Naive thymus-derived CD8-positive, alpha-beta T cell (primary cell): ENCODE results near the gene REPIN1. TPM values are rescaled to one million over a fixed set of nuclear protein-coding genes. Genes with fewer than 3 reads are reported as not detected.

ENCODE experiments used
- ATAC-seq, 2 donors: fragments of 150-1000 bp; cut with Tn5 transposase in 1 of 2; sonication (Bioruptor Pico), chemical (Tn5 transposase) in 1 of 2; 1 replicate in 1 of 2; 2 replicates in 1 of 2; pipeline ENCODE4 v1.10.0; 2021; ENCODE audit warnings: mild to moderate bottlenecking in 2 of 2, moderate library complexity in 2 of 2
- POLR2A ChIA-PET: fragments of 350-600 bp; sonication (Branson Sonifier 250); formaldehyde crosslinking; loops from one replicate; lab custom pipeline; 2021; ENCODE audit warnings: antibody characterized with exemption; lab: Charles Lee
- DNase-seq, 10 donors: peaks; one replicate each; pipeline versions ENCODE4 v3.0.0 to v3.0.0-alpha.2; 2020 to 2022
- H3K27ac Mint-ChIP-seq, 10 donors: one replicate each; pipeline ENCODE4 v1.8.0; 2020 to 2022; ENCODE audit warnings: mild to moderate bottlenecking in 10 of 10, mixed read lengths in 10 of 10, moderate library complexity in 4 of 10, inconsistent platforms in 1 of 10
- H3K27me3 Mint-ChIP-seq, 5 donors: one replicate each; pipeline ENCODE4 v1.8.0; 2021 to 2022; ENCODE audit warnings: mixed read lengths in 5 of 5
- H3K36me3 Mint-ChIP-seq, 3 donors: one replicate each; pipeline ENCODE4 v1.8.0; 2020 to 2022; ENCODE audit warnings: mixed read lengths in 3 of 3, mild to moderate bottlenecking in 2 of 3, inconsistent platforms in 1 of 3
- H3K4me1 Mint-ChIP-seq, 4 donors: one replicate each; pipeline ENCODE4 v1.8.0; 2021 to 2022; ENCODE audit warnings: mixed read lengths in 4 of 4
- H3K4me3 Mint-ChIP-seq, 10 donors: one replicate each; pipeline ENCODE4 v1.8.0; 2020 to 2022; ENCODE audit warnings: mild to moderate bottlenecking in 10 of 10, mixed read lengths in 10 of 10, moderate library complexity in 6 of 10, inconsistent platforms in 1 of 10
- H3K9me3 Mint-ChIP-seq, 9 donors: one replicate each; pipeline ENCODE4 v1.8.0; 2020 to 2022; ENCODE audit warnings: mixed read lengths in 9 of 9, mild to moderate bottlenecking in 3 of 9, inconsistent platforms in 1 of 9, moderate library complexity in 1 of 9
- polyA plus RNA-seq, 3 donors: library from polyadenylated mRNA; unstranded; fragments of 300-500 nt; fragmentation: Illumina TruSeq; gene quantifications; one replicate each; pipeline ENCODE4 v1.2.3, GENCODE V29; 2021
- total RNA-seq, 8 experiments: library from RNA in 2 of 8; stranded (reverse) in 2 of 8; gene quantifications; one replicate each; pipeline ENCODE4 v1.2.3 and lab custom pipeline; 2021 to 2026

The REPIN1 gene
- total and polyA plus RNA-seq, 5 experiments from 2014 or later, result 39.8 to 108 (median 73.0) TPM

DNA sequence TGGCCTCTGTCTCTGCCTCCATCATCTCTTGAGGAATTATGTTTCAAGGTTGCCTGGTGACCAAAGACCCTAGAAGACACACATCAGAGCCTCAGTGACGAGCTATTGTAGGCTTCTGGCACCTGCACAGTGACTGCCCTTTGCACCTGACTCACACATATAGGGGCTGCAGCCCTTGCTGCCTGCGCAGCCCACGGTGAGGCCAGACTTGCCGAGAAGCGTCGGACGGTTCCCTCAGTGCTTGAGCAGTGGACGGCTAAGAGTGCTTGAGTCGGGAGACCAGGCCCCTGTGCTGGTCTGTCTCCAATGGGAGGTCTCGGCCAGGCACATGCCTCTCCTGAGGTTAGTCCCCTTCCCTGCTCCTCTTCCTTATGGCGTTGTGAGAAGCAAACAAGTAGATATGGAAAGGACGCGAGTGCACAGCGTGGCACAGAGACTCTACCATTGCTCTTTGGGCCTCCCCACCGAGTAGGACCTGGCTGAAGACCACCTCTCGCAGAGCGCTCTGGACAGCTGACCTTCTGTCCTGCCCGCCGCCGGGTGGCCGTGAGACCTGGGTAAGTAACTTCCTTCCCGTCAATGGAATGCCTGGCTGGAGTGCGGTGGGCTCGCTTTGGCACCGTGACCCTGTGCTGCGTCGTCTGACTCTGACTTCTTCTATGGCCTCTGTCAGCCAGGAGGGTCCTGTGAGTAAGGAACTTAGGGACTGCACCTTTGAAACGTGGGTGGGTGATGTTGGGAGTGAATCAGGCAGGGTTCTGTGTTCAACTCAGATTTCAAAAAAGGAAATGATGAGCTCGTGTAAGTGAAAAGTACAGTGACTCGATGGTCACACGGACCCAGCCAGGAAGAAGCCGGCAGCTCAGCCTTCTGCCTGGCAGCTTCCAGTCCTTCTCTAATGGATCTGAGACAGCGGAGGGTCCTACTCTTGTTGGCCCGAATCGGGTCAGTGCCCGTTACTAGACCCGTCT is 44.2 kb downstream of the REPIN1 start:
- no peaks in the 10 kb centered on the region for H3K9me3 Mint-ChIP-seq
- DNase-seq, result no peak
- H3K4me1 Mint-ChIP-seq, result peaks cover 7 to 15% (median 10%) of the 10 kb centered on the region in 4 donors
- no peaks in the 10 kb centered on the region for H3K27me3 Mint-ChIP-seq
- no peak for ATAC-seq
- POLR2A ChIA-PET, result no interaction called here
- peak overlapping the region in 6 of 10 donors; percentile 14 to 94 (median 73) for H3K27ac Mint-ChIP-seq
- peaks cover 0 to 23% (median 4%) of the 10 kb centered on the region in 3 donors for H3K36me3 Mint-ChIP-seq
- H3K4me3 Mint-ChIP-seq, result no peak overlapping the region

DNA sequence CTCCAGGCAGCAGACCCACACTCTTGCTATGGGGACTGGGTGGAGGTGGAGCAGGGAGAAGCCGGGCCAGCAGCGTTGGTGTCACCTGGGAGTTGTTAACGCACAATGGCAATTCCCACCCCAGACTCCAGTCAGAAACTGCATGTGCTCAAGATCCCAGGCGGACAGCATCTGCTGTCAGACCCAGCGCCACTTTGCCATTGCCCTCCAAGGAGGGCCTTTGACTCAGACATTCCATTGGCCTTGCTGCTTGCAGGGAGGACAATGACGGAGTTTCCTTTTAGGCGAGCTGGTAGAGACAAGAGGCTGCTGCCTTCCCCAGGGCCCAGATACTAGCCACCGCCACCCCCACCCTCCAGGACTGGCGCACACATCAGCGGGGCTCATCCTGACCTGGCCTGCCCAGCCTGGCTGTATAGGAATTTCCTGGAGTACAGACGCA is 45.0 kb downstream of the REPIN1 start:
- H3K27me3 Mint-ChIP-seq, result no peaks in the 10 kb centered on the region
- peak overlapping the region in 4 of 10 donors; percentile 14 to 94 (median 52) for H3K27ac Mint-ChIP-seq
- no peak for DNase-seq
- POLR2A ChIA-PET, result interaction anchor here (0.7 kb wide), 1 partner anchor 82 kb away, joined by 3 read pairs; no protein-coding TSS in a partner anchor
- ATAC-seq, result no peak
- peaks cover 5 to 12% (median 7%) of the 10 kb centered on the region in 4 donors for H3K4me1 Mint-ChIP-seq
- peaks cover 0 to 21% (median 2%) of the 10 kb centered on the region in 3 donors for H3K36me3 Mint-ChIP-seq
- no peak overlapping the region for H3K4me3 Mint-ChIP-seq
- no peaks in the 10 kb centered on the region for H3K9me3 Mint-ChIP-seq

DNA sequence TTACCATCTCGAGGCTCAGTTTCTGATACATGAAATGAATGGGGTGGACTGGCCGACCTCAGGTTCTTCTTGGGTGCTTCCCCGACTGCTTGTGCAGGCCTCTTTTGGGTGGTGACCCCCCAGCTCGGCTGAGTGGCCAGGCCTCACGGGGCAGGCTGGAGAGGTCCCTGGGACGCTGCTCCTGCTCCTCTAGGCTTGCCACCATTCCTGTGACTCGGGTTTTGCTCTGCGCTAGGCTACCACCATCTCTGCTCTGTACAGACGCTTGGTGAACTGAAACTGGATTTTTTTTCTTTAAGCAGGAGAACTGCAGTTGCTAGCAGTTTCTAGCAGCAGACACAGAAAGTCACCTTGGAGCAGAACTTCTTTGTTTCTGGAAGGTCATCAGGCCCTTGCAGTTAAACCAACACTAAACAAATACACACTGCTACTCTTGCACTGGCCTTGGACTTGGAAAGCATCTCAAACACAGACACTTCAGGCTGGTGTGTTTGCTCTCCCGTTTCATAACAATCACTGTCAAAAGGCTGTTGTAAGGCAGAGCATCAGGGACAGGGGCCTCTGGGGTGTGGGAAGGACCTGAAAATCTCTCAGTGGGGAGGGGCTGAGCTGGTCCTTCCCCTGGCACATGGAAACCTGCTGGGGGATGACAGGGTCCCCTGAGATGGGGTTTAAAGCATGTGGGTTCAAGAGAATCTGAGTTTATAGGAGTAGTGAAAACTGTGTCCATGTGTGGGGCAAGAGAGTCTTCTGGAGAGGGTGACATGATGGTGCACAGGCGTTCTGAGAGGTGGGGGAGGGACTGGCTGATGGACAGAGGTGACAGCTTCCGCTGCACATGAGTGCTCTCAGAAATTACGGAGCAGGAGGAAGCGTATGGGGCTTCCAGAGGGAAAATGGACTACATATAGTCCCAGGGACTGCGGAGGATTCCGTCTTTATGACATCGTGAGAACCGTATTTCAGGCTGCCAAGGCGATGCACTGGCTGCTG is 46.8 kb downstream of the REPIN1 start:
- H3K9me3 Mint-ChIP-seq, result no peaks in the 10 kb centered on the region
- ATAC-seq, result no peak
- no peak for DNase-seq
- no peak overlapping the region for H3K4me3 Mint-ChIP-seq
- POLR2A ChIA-PET, result interaction anchor here (0.7 to 0.9 kb wide), 2 partner anchors 8 to 47 kb away, joined by 3 read pairs; partner anchors contain the start of gene REPIN1
- peak overlapping the region in 1 of 10 donors; percentile 10 for H3K27ac Mint-ChIP-seq
- peaks cover 0 to 5% (median 3%) of the 10 kb centered on the region in 4 donors for H3K4me1 Mint-ChIP-seq
- H3K36me3 Mint-ChIP-seq, result peaks cover 0 to 14% (median 0%) of the 10 kb centered on the region in 3 donors
- peaks cover 0 to 1% (median 0%) of the 10 kb centered on the region in 5 donors for H3K27me3 Mint-ChIP-seq

- ATAC-seq (no peak), DNase-seq (no peak)
- POLR2A ChIA-PET, result interaction anchor here (0.9 kb wide), 1 partner anchor 10 kb away, joined by 3 read pairs; no protein-coding TSS in a partner anchor
- H3K27me3 Mint-ChIP-seq, result peaks cover 0 to 1% (median 0%) of the 10 kb centered on the region in 5 donors
- H3K9me3 Mint-ChIP-seq, result no peaks in the 10 kb centered on the region
- H3K4me1 Mint-ChIP-seq, result peaks cover 7 to 13% (median 8%) of the 10 kb centered on the region in 4 donors
- no peak overlapping the region for H3K27ac Mint-ChIP-seq
- H3K36me3 Mint-ChIP-seq, result no peaks in the 10 kb centered on the region
- no peak overlapping the region for H3K4me3 Mint-ChIP-seq
These were observed 48.6 kb downstream of the REPIN1 start for GRCh38 chr7:150417239-150417638.

DNA sequence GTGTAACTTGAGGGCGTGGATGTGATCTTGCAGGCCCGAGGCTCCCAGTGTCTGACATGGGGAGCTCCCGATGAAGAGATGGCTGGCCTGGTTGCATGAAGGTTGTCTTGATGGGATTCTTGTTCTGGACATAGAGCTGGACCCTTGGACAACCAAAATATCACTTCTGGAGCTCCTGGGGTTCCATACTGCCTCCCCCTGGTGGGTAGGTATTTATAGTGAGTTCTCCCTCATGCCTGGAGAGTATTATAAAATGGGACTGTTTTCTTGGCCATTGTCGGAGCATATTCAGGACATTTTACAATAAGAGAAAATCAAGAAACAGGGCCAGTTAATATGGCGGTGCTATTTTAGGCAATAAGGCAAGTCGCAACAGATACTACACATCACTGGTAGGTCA is 49.2 kb downstream of the REPIN1 start:
- H3K9me3 Mint-ChIP-seq, result no peaks in the 10 kb centered on the region
- ATAC-seq (no peak), DNase-seq (peak in 1 of 10 donors; percentile 6)
- POLR2A ChIA-PET, result no interaction called here
- H3K4me3 Mint-ChIP-seq, result no peak overlapping the region
- H3K27ac Mint-ChIP-seq, result no peak overlapping the region
- H3K36me3 Mint-ChIP-seq, result no peaks in the 10 kb centered on the region
- peaks cover 7 to 13% (median 8%) of the 10 kb centered on the region in 4 donors for H3K4me1 Mint-ChIP-seq
- peaks cover 0 to 1% (median 0%) of the 10 kb centered on the region in 5 donors for H3K27me3 Mint-ChIP-seq

DNA sequence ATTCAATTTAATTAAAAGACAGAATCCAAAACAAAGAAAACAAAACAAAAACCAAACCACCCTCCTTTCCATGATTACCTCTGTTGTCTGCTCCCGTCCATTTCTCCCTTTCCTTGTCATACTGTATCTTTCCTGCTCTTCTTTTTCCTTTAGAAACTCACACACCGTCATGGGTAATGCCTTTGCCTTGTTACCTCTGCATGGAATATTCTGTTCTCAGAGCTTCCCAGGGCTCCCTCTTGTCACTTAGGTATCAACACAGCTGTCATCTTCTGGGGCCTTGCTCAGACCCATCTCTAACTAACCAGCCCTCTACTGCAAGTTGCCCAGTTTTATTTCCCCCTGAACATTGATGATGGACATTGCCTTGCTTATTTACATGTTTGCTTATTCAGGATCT is 51.6 kb downstream of the REPIN1 start:
- ATAC-seq (no peak), DNase-seq (no peak)
- no peaks in the 10 kb centered on the region for H3K9me3 Mint-ChIP-seq
- POLR2A ChIA-PET, result interaction anchor here (2.5 kb wide), 1 partner anchor 14 kb away, joined by 7 read pairs; a partner anchor contains a TSS
- H3K36me3 Mint-ChIP-seq, result no peaks in the 10 kb centered on the region
- H3K4me3 Mint-ChIP-seq, result peak overlapping the region in 1 of 10 donors; percentile 25
- H3K4me1 Mint-ChIP-seq, result peaks cover 6 to 11% (median 7%) of the 10 kb centered on the region in 4 donors
- H3K27ac Mint-ChIP-seq, result no peak overlapping the region
- H3K27me3 Mint-ChIP-seq, result peaks cover 0 to 1% (median 0%) of the 10 kb centered on the region in 5 donors

DNA sequence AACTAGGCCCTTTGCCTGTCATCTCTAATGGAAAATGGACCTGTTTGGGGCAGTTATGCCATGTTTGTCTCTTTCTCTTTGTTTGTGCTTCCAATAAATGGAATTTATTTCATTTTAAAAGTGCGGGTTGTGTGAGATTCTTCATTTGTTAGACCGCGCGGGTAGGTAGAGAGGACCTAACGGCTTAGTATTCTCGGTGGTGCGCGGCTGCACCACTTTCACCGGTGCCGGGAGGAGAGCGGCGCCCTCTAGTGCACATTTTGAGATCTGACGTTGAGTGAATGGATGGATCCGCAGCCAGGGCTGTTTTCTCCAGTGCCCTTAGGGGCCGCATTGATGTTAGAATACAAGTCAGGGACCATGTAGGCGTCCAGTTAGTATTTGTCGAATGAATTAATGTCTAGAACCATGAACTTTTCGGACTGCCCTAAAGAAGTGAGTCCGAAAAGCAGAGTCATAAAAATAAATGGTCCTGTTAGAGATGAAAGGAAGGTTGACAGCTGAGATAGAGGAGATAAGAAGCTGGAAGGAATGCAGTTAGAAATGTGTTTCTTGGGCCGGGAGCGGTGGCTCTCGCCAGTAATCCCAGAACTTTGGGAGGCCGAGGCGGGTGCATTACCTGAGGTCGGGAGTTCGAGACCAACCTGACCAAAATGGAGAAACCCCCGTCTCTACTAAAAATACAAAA is 52.5 kb downstream of the REPIN1 start:
- peak; percentile 67 to 91 (median 84) for DNase-seq
- Mint-ChIP-seq H3K4me1 (peaks cover 6 to 11% (median 7%) of the 10 kb centered on the region in 4 donors), H3K4me3 (peak overlapping the region in 9 of 10 donors; percentile 16 to 64 (median 35)), H3K9me3 (no peaks in the 10 kb centered on the region), H3K36me3 (no peaks in the 10 kb centered on the region), H3K27me3 (peaks cover 0 to 1% (median 0%) of the 10 kb centered on the region in 5 donors), H3K27ac (peak overlapping the region in 7 of 10 donors; percentile 20 to 76 (median 42))
- peak; percentile 100 for ATAC-seq
- POLR2A ChIA-PET, result interaction anchor here (0.9 to 2.5 kb wide), 2 partner anchors 15 to 63 kb away, joined by 4 to 7 read pairs; a partner anchor contains a TSS

GRCh38 chr7:150421831-150422230 is 53.2 kb downstream of the REPIN1 start:
- no peak overlapping the region for H3K4me3 Mint-ChIP-seq
- H3K27me3 Mint-ChIP-seq, result peaks cover 0 to 1% (median 0%) of the 10 kb centered on the region in 5 donors
- peaks cover 6 to 11% (median 7%) of the 10 kb centered on the region in 4 donors for H3K4me1 Mint-ChIP-seq

More at GRCh38 chr7:150421831-150422230, 53.2 kb downstream of the REPIN1 start:
- H3K36me3 Mint-ChIP-seq, result no peaks in the 10 kb centered on the region
- POLR2A ChIA-PET, result interaction anchor here (0.9 kb wide), 1 partner anchor 64 kb away, joined by 4 read pairs; no protein-coding TSS in a partner anchor
- DNase-seq (no peak), ATAC-seq (no peak)
- peak overlapping the region in 1 of 10 donors; percentile 51 for H3K27ac Mint-ChIP-seq
- no peaks in the 10 kb centered on the region for H3K9me3 Mint-ChIP-seq

Other genes with a start within 250 kb of the REPIN1 start
- 10 to 100 TPM; 13.8 to 16.0 TPM for gene LRRC61, start 45.5 kb upstream of the REPIN1 start, total RNA-seq
- gene LRRC61, start 45.5 kb upstream of the REPIN1 start, polyA plus RNA-seq, result 10 to 100 TPM; 17.8 to 34.3 (median 33.5) TPM
- gene ACTR3C, start 45.3 kb upstream of the REPIN1 start, total RNA-seq, result 10 to 100 TPM in 1 of 2 experiments, 1 to 10 TPM in 1; 9.8 to 12.8 TPM
- gene ACTR3C, start 45.3 kb upstream of the REPIN1 start, polyA plus RNA-seq, result 1 to 10 TPM; 2.1 to 4.6 (median 3.5) TPM
- gene RARRES2, start 27.2 kb upstream of the REPIN1 start, total RNA-seq, result under 1 TPM in 1 of 2 experiments, not detected in 1; 0.29 TPM
- not detected for gene RARRES2, start 27.2 kb upstream of the REPIN1 start, polyA plus RNA-seq
- gene ZNF775, start 10.5 kb downstream of the REPIN1 start, total RNA-seq, result 1 to 10 TPM; 5.6 to 5.9 TPM
- 1 to 10 TPM; 1.5 to 7.6 (median 3.1) TPM for gene ZNF775, start 10.5 kb downstream of the REPIN1 start, polyA plus RNA-seq
- 10 to 100 TPM; 66.8 to 68.0 TPM for gene GIMAP8, start 81.8 kb downstream of the REPIN1 start, total RNA-seq
- 10 to 100 TPM; 18.9 to 38.9 (median 25.9) TPM for gene GIMAP8, start 81.8 kb downstream of the REPIN1 start, polyA plus RNA-seq
- gene GIMAP7, start 146.1 kb downstream of the REPIN1 start, total RNA-seq, result 100 to 1,000 TPM; 367 to 369 TPM
- gene GIMAP7, start 146.1 kb downstream of the REPIN1 start, polyA plus RNA-seq, result 100 to 1,000 TPM; 451 to 821 (median 658) TPM
- gene GIMAP4, start 198.6 kb downstream of the REPIN1 start, total RNA-seq, result 100 to 1,000 TPM; 381 to 403 TPM
- 100 to 1,000 TPM; 233 to 526 (median 341) TPM for gene GIMAP4, start 198.6 kb downstream of the REPIN1 start, polyA plus RNA-seq